CD14-positive monocyte (primary cell): Measurements from ENCODE around the gene RAET1E. TPM values are rescaled to one million over a fixed set of nuclear protein-coding genes. Genes with fewer than 3 reads are reported as not detected.
"Not testable (repeated sequence)": the region's sequence is repeated elsewhere in the genome, so short reads cannot be mapped to it uniquely, and the experiment has no call there.

Experiments
- DNase-seq, 3 donors: peaks; one replicate each; pipeline ENCODE4 v3.0.0-alpha.2; 2011 to 2022
- H2AFZ ChIP-seq: 2 replicates; pipeline ENCODE4 v1.6.0; 2012; ENCODE audit warnings: mild to moderate bottlenecking, low read depth, low read length, inconsistent platforms; ENCODE audit not compliant: insufficient read depth, poor library complexity, severe bottlenecking
- H3K27ac ChIP-seq, 2 donors: 1 replicate in 1 of 2; 2 replicates in 1 of 2; pipeline ENCODE4 v1.5.1; 2012 to 2013; ENCODE audit warnings: low read length in 2 of 2, control low read depth in 1 of 2, inconsistent platforms in 1 of 2, low read depth in 1 of 2, mild to moderate bottlenecking in 1 of 2
- H3K27me3 ChIP-seq, 2 donors: one replicate each; pipeline versions ENCODE4 v1.6.0 to v1.6.1; 2011 to 2013; ENCODE audit warnings: low read length in 2 of 2; ENCODE audit not compliant: control insufficient read depth in 2 of 2, insufficient read depth in 2 of 2
- H3K36me3 ChIP-seq, 2 donors: replicated peaks in 1 of 2; 1 replicate in 1 of 2; 2 replicates in 1 of 2; pipeline versions ENCODE4 v1.5.1 to v1.6.1; 2012 to 2013; ENCODE audit warnings: low read length in 2 of 2, control low read depth in 1 of 2, inconsistent platforms in 1 of 2, mild to moderate bottlenecking in 1 of 2; ENCODE audit not compliant: insufficient read depth in 2 of 2, control insufficient read depth in 1 of 2
- H3K4me1 ChIP-seq, 2 donors: 1 replicate in 1 of 2; 2 replicates in 1 of 2; pipeline versions ENCODE4 v1.5.1 to v1.6.1; 2012 to 2013; ENCODE audit warnings: low read length in 2 of 2, control low read depth in 1 of 2, inconsistent platforms in 1 of 2, mild to moderate bottlenecking in 1 of 2, moderate library complexity in 1 of 2; ENCODE audit not compliant: insufficient read depth in 2 of 2, control insufficient read depth in 1 of 2
- H3K4me2 ChIP-seq: replicated peaks from 2 replicates; pipeline ENCODE3; 2012; ENCODE audit warnings: low read length, moderate library complexity, mild to moderate bottlenecking; ENCODE audit not compliant: poor library complexity, severe bottlenecking; ENCODE audit errors: extremely low read depth
- H3K4me3 ChIP-seq, 3 experiments: fragments of 200-600 bp in 1 of 3; sonication (generic) in 1 of 3; replicated peaks in 1 of 3; 1 replicate in 2 of 3; 2 replicates in 1 of 3; pipeline ENCODE4 v1.5.1; 2011 to 2013; ENCODE audit warnings: low read length in 3 of 3, mild to moderate bottlenecking in 3 of 3, control low read depth in 2 of 3, low read depth in 2 of 3, inconsistent platforms in 1 of 3, moderate library complexity in 1 of 3
- H3K79me2 ChIP-seq: 2 replicates; pipeline ENCODE4 v1.6.0; 2012; ENCODE audit warnings: mild to moderate bottlenecking, control low read depth, inconsistent platforms, low read length, moderate library complexity; ENCODE audit not compliant: insufficient read depth
- H3K9ac ChIP-seq: 2 replicates; pipeline ENCODE4 v1.6.0; 2017; ENCODE audit warnings: low read length, mild to moderate bottlenecking; ENCODE audit not compliant: insufficient read depth, poor library complexity, severe bottlenecking
- H3K9me3 ChIP-seq, 2 donors: replicated peaks in 1 of 2; 1 replicate in 1 of 2; 2 replicates in 1 of 2; pipeline versions ENCODE4 v1.5.1 to v1.6.1; 2012 to 2013; ENCODE audit warnings: low read length in 2 of 2, control low read depth in 1 of 2; ENCODE audit not compliant: control insufficient read depth in 1 of 2, insufficient read depth in 1 of 2
- H4K20me1 ChIP-seq: 2 replicates; pipeline ENCODE4 v1.6.0; 2012; ENCODE audit warnings: mild to moderate bottlenecking, low read length, control low read depth, moderate library complexity; ENCODE audit not compliant: insufficient read depth
- H3K27ac Mint-ChIP-seq, 7 donors: one replicate each; pipeline ENCODE4 v1.8.0; 2020; ENCODE audit warnings: mild to moderate bottlenecking in 7 of 7, mixed read lengths in 7 of 7, moderate library complexity in 6 of 7, inconsistent platforms in 2 of 7
- H3K27me3 Mint-ChIP-seq, 3 donors: one replicate each; pipeline ENCODE4 v1.8.0; 2021 to 2022; ENCODE audit warnings: low read depth in 3 of 3, mild to moderate bottlenecking in 3 of 3, mixed read lengths in 3 of 3, moderate library complexity in 3 of 3, inconsistent platforms in 1 of 3
- H3K36me3 Mint-ChIP-seq, 2 donors: one replicate each; pipeline ENCODE4 v1.8.0; 2020; ENCODE audit warnings: mixed read lengths in 2 of 2, inconsistent platforms in 1 of 2, mild to moderate bottlenecking in 1 of 2
- H3K4me1 Mint-ChIP-seq: one replicate; pipeline ENCODE4 v1.8.0; 2020; ENCODE audit warnings: mild to moderate bottlenecking, mixed read lengths
- H3K4me3 Mint-ChIP-seq, 2 donors: one replicate each; pipeline ENCODE4 v1.8.0; 2020; ENCODE audit warnings: mild to moderate bottlenecking in 2 of 2, mixed read lengths in 2 of 2, moderate library complexity in 1 of 2
- H3K9me3 Mint-ChIP-seq, 7 donors: one replicate each; pipeline ENCODE4 v1.8.0; 2020 to 2022; ENCODE audit warnings: mixed read lengths in 7 of 7, mild to moderate bottlenecking in 6 of 7, moderate library complexity in 6 of 7, inconsistent platforms in 2 of 7
- WGBS: methylation state at CpG from one replicate; pipeline ENCODE4 v1.1.5; 2013; ENCODE audit warnings: missing lambda C conversion rate; ENCODE audit not compliant: insufficient coverage; 5-methylcytosine and 5-hydroxymethylcytosine counted together
- intact Hi-C, 2 donors: fragments of 100-400 bp; cut with micrococcal nuclease; formaldehyde crosslinking; loops; one replicate each; pipeline versions ENCODE4 v1.15.0 to v1.15.1; 2023
- polyA plus RNA-seq, 3 donors: library from polyadenylated mRNA; depleted of rRNA in 1 of 3; unstranded in 2 of 3; stranded (reverse) in 1 of 3; fragments of 300-500 nt in 2 of 3; fragments of >200 nt in 1 of 3; fragmentation: Illumina TruSeq in 2 of 3; gene quantifications; 1 replicate in 2 of 3; 2 replicates in 1 of 3; pipeline ENCODE4 v1.2.3, GENCODE V29; 2012 to 2021
- TF ChIP-seq, protein P1 (sequence below): fragments of 200-600 bp; IDR thresholded peaks from one replicate; pipeline ENCODE4 v1.8.0; 2022; ENCODE audit warnings: antibody characterized with exemption, mild to moderate bottlenecking

The RAET1E gene
- polyA plus RNA-seq, 3 donors: not detected

GRCh38 chr6:149863698-149864577 lies 34.0 kb downstream of the RAET1E start, which contains the start of gene LRP11:
Gene LRP11 (minus strand): TSS chr6:149864359. CDS start chr6:149864020, 339 bp downstream.
- H3K9me3 ChIP-seq: no peaks in the 10 kb centered on the region
- H3K27me3 Mint-ChIP-seq: peaks cover 3 to 11% (median 3%) of the 10 kb centered on the region in 3 donors
- no peaks in the 10 kb centered on the region for H3K79me2 ChIP-seq
- peak within 1 kb of the TSS; percentile 42 to 75 (median 57) for H3K4me3 ChIP-seq
- peaks cover 21% of the 10 kb centered on the region for H3K4me1 Mint-ChIP-seq
- TF ChIP-seq, protein P1, sequence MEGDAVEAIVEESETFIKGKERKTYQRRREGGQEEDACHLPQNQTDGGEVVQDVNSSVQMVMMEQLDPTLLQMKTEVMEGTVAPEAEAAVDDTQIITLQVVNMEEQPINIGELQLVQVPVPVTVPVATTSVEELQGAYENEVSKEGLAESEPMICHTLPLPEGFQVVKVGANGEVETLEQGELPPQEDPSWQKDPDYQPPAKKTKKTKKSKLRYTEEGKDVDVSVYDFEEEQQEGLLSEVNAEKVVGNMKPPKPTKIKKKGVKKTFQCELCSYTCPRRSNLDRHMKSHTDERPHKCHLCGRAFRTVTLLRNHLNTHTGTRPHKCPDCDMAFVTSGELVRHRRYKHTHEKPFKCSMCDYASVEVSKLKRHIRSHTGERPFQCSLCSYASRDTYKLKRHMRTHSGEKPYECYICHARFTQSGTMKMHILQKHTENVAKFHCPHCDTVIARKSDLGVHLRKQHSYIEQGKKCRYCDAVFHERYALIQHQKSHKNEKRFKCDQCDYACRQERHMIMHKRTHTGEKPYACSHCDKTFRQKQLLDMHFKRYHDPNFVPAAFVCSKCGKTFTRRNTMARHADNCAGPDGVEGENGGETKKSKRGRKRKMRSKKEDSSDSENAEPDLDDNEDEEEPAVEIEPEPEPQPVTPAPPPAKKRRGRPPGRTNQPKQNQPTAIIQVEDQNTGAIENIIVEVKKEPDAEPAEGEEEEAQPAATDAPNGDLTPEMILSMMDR: no peak
- under 1% methylated on average over 104 of the region's 110 CpGs for WGBS
- peak; percentile 25 to 52 (median 45) for DNase-seq
- peak within 1 kb of the TSS; percentile 80 for H3K4me2 ChIP-seq
- no peaks in the 10 kb centered on the region for H3K27me3 ChIP-seq
- H4K20me1 ChIP-seq: no peaks in the 10 kb centered on the region
- H3K4me3 Mint-ChIP-seq: peak within 1 kb of the TSS; percentile 77 to 91
- no peaks in the 10 kb centered on the region for H3K9me3 Mint-ChIP-seq
- peak within 1 kb of the TSS; percentile 92 for H2AFZ ChIP-seq
- intact Hi-C loops: loop anchor here in 1 of 2 donors (10.0 kb wide), 1 partner anchor 139 kb away; no protein-coding TSS in a partner anchor
- no peaks in the 10 kb centered on the region for H3K36me3 Mint-ChIP-seq
- peak within 1 kb of the TSS in 3 of 7 donors; percentile 20 to 27 (median 25) for H3K27ac Mint-ChIP-seq
- peak within 1 kb of the TSS; percentile 59 for H3K9ac ChIP-seq
- no peaks in the 10 kb centered on the region for H3K36me3 ChIP-seq
- peaks cover 16 to 26% of the 10 kb centered on the region in 2 donors for H3K4me1 ChIP-seq
- H3K27ac ChIP-seq: no peak within 1 kb of the TSS

DNA sequence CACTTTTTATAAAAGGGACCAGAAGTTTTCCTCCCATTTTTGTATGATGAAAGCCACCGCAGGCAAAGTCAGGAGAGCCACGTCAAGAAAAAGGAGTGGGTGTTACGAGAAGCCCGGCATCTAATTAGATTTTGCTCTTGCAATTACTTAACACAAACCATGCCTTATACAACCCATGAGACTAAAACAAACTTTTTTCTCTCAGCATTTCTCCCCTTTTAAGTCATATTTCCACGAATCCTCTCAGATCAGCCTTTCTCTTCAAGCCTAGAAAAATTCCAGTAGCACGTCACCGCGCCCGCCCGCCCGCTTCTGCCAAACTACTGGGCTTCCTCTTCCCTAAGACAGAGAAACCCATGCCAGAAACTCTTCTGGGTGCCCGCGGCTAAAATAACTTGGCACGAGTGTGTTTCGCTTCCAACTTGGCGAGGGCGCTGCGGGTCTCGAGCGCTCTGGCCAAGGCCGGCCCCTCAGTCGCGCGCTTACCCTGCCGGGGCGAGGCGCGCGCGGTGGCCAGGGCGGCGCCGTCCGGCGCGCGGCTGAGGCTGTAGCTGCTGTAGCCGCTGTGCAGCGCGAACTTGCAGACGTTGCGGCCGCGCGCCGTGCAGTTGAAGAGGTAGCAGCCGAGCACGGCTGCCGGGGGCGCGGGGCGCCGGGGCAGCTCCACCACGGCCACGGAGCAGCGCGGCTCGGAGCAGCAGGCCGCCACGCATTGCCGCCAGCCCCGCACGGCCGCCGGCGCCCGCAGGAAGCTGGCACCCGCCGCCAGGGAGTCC lies 34.8 kb downstream of the RAET1E start:
- Mint-ChIP-seq H3K36me3 (no peaks in the 10 kb centered on the region), H3K4me1 (peaks cover 21% of the 10 kb centered on the region), H3K4me3 (peak overlapping the region; percentile 77 to 91), H3K9me3 (no peaks in the 10 kb centered on the region), H3K27ac (peak overlapping the region in 3 of 7 donors; percentile 7 to 66 (median 27)), H3K27me3 (peaks cover 2 to 11% (median 3%) of the 10 kb centered on the region in 3 donors)
- Histone ChIP-seq H2AFZ (peak overlapping the region; percentile 92), H4K20me1 (no peaks in the 10 kb centered on the region), H3K4me2 (peak overlapping the region; percentile 80), H3K9ac (peak overlapping the region; percentile 59), H3K27me3 (no peaks in the 10 kb centered on the region), H3K4me3 (peak overlapping the region; percentile 42 to 75 (median 57)), H3K4me1 (peaks cover 16 to 26% of the 10 kb centered on the region in 2 donors), H3K79me2 (no peaks in the 10 kb centered on the region), H3K9me3 (no peaks in the 10 kb centered on the region), H3K27ac (no peak overlapping the region), H3K36me3 (no peaks in the 10 kb centered on the region)
- peak; percentile 33 to 57 (median 42) for DNase-seq
- intact Hi-C loops: loop anchor here in 1 of 2 donors (10.0 kb wide), 1 partner anchor 138 kb away; no protein-coding TSS in a partner anchor
- WGBS: under 1% methylated on average over 61 of the region's 69 CpGs
- TF ChIP-seq, protein P1: no peak

DNA sequence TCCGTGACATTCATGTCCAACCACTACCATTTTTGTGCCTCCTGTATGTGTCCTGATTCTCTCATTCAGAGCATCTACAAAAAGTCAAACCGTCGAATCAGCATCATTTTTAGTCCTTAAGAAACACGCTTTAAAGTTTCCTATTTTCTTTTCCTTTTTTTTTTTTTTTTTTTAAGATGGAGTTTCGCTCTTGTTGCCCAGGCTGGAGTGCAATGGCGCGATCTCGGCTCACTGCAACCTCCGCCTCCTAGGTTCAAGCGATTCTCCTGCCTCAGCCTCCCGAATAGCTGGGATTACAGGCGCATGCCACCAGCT lies 35.5 kb downstream of the RAET1E start:
- 100% methylated on average over 2 of the region's 12 CpGs for WGBS
- not testable (repeated sequence) for H2AFZ ChIP-seq, DNase-seq, H3K27ac ChIP-seq, H3K9me3 Mint-ChIP-seq, H3K27me3 ChIP-seq, H3K9ac ChIP-seq, H3K36me3 ChIP-seq, H3K36me3 Mint-ChIP-seq, H3K9me3 ChIP-seq, H4K20me1 ChIP-seq, H3K27ac Mint-ChIP-seq, H3K79me2 ChIP-seq
- Histone ChIP-seq H3K4me3 (peak overlapping the region in 1 of 3 experiments; percentile 75), H3K4me2 (peak overlapping the region; percentile 80), H3K4me1 (peaks cover 16 to 26% of the 10 kb centered on the region in 2 donors)
- Mint-ChIP-seq H3K27me3 (peaks cover 2 to 11% (median 3%) of the 10 kb centered on the region in 3 donors), H3K4me1 (peaks cover 21% of the 10 kb centered on the region), H3K4me3 (peak overlapping the region; percentile 20 to 44)
- intact Hi-C loops: loop anchor here in 1 of 2 donors (10.0 kb wide), 1 partner anchor 138 kb away; no protein-coding TSS in a partner anchor
